ENCODE results near the gene PDXK.

DNA sequence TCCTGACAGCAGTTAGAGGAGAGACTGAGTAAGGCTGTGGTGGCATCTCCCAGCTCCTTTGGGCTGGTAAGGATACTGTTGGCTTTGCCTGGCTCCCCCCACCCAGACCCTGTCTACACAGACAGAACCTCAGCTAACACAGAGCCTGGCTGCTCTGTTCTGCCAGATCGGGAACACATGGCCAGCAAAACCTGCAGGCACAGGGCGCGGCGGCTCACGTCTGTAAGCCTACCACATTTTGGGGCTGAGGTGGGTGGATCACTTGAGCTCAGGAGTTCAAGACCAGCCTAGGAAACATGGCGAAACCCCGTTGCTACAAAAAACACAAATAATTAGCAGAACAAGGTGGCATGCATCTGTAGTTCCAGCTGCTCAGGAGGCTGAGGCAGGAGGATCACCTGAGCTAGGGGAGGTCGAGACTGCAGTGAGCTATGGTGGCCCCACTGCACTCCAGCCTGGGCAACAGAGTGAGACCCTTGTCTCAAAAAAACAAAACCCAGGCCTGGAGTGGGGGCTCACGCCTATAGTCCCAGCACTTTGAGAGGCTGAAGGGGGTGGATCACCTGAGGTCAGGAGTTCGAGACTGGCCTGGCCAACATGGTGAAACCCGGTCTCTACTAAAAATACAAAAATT, 50.5 kb downstream of the PDXK start:
- TF ChIP-seq CTCF (optimal IDR thresholded peaks at IDR 0.05 in 1 of 3, IDR thresholded peaks at IDR 0.05 in 1 of 3, conservative IDR thresholded peaks at IDR 0.05 in 1 of 3; ENCODE audit: extremely low read depth in 1 of 3, insufficient read depth in 2 of 3, low read length in 3 of 3): no peak
- TF ChIP-seq EZH2 (IDR thresholded peaks at IDR 0.05; ENCODE audit: low read length): no peak
